HL-60 (cell line): ENCODE results near the gene MBD3L4.

Experiments
- CTCF ChIP-seq: IDR thresholded peaks from one replicate; pipeline ENCODE4 v1.5.1; 2011; ENCODE audit warnings: low read length, control low read depth, inconsistent platforms; ENCODE audit not compliant: insufficient read depth
- POLR2AphosphoS5 ChIP-seq: IDR thresholded peaks from 2 replicates; pipeline ENCODE4 v1.6.1; 2012; ENCODE audit warnings: low read depth
- REST ChIP-seq: IDR thresholded peaks from 2 replicates; pipeline ENCODE4 v1.6.1; 2012; ENCODE audit warnings: low read depth; ENCODE audit not compliant: insufficient replicate concordance

GRCh38 chr19:7007859-7008258 lies 32.1 kb downstream of the MBD3L4 start:
- TF ChIP-seq POLR2AphosphoS5, result no peak
- no peak for TF ChIP-seq CTCF
- no peak for TF ChIP-seq REST
